HL-60 (cell line): ENCODE data around the gene P2RX3.

Source experiments
- CTCF ChIP-seq: IDR thresholded peaks from one replicate; pipeline ENCODE4 v1.5.1; 2011; ENCODE audit warnings: low read length, control low read depth, inconsistent platforms; ENCODE audit not compliant: insufficient read depth
- POLR2AphosphoS5 ChIP-seq: IDR thresholded peaks from 2 replicates; pipeline ENCODE4 v1.6.1; 2012; ENCODE audit warnings: low read depth

GRCh38 chr11:57353446-57353845 lies 15.3 kb downstream of the P2RX3 start:
- TF ChIP-seq CTCF (no peak), POLR2AphosphoS5 (no peak)
